Right atrium auricular region (tissue), 2 donors: ENCODE measurements around the gene ZNF550. TPM values are rescaled to one million over a fixed set of nuclear protein-coding genes. Genes with fewer than 3 reads are reported as not detected.

ENCODE experiments used
- DNase-seq: peaks from one replicate; pipeline ENCODE4 v3.0.0-alpha.2; 2019; ENCODE audit warnings: low spot score
- H3K27ac ChIP-seq, 2 donors: fragments of 200-600 bp; sonication (generic); 1 replicate in 1 of 2; 2 replicates in 1 of 2; pipeline ENCODE4 v1.5.1; 2016 to 2019
- H3K27me3 ChIP-seq, 2 donors: fragments of 200-600 bp; sonication (generic); one replicate each; pipeline versions ENCODE4 v1.5.1 to v1.6.0; 2017 to 2019
- H3K36me3 ChIP-seq: fragments of 200-600 bp; sonication (generic); one replicate; pipeline ENCODE4 v1.5.1; 2016
- H3K4me1 ChIP-seq, 2 donors: fragments of 200-600 bp; sonication (generic); one replicate each; pipeline versions ENCODE4 v1.5.1 to v1.6.0; 2017 to 2019
- H3K4me3 ChIP-seq, 2 donors: fragments of 200-600 bp; sonication (generic); 1 replicate in 1 of 2; 2 replicates in 1 of 2; pipeline ENCODE4 v1.5.1; 2017 to 2019; ENCODE audit warnings: mild to moderate bottlenecking in 1 of 2, moderate library complexity in 1 of 2
- H3K9me3 ChIP-seq, 2 donors: fragments of 200-600 bp; sonication (generic); one replicate each; pipeline ENCODE4 v1.5.1; 2019
- total RNA-seq, 2 donors: library from RNA; depleted of rRNA; stranded (reverse); fragments of >200 nt; gene quantifications; one replicate each; pipeline ENCODE4 v1.1.0, GENCODE V29; 2016
- TF ChIP-seq, protein P1 (sequence below), 2 donors: fragments of 200-600 bp; sonication (generic); IDR thresholded peaks; one replicate each; pipeline ENCODE4 v1.5.1; 2019; ENCODE audit warnings: antibody characterized with exemption in 2 of 2

Gene ZNF550
- total RNA-seq, result 1 to 10 TPM; 4.6 to 5.2 TPM

DNA sequence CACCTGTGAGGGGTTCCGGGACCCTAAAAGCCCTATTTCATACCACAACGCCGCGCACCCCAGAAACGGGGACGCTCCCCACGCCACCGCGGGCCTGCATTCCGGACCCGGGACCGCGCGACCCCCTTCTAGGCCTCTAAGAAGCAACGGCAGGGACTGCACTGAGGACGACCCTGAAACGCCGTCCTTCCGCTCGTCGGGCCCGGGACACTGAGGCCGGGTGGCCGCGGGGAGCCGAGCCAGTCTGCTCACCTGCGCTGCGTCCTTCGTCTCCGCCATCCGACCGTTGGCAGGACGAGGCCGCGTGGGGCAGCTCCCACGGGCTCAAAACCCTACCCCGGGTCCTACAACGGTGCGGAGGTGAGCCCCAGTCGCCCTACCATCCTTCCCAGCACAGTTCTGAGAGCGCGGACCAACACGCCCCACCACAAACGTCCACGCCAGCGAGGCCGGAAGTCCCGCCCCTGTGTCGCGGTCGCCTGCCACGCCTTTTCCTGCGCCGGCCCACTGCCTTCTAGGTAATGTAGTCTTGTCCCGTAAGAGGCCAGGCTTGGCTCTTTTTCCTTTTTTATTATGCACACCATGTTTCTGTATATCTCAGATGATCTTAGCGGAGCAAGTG lies at the start of gene ZNF550:
Gene ZNF550, minus strand, starts transcription at position 460 of the 622 bp plus-strand sequence. Its CDS starts 181 bp downstream, at position 279.
- Histone ChIP-seq H3K4me3 (peak within 1 kb of the TSS; percentile 85 to 98), H3K9me3 (peaks cover 0 to 14% of the 10 kb centered on the region in 2 donors), H3K27me3 (no peaks in the 10 kb centered on the region), H3K4me1 (peaks cover 0 to 23% of the 10 kb centered on the region in 2 donors), H3K27ac (peak within 1 kb of the TSS; percentile 82 to 85), H3K36me3 (peaks cover 20% of the 10 kb centered on the region)
- TF ChIP-seq, protein P1, sequence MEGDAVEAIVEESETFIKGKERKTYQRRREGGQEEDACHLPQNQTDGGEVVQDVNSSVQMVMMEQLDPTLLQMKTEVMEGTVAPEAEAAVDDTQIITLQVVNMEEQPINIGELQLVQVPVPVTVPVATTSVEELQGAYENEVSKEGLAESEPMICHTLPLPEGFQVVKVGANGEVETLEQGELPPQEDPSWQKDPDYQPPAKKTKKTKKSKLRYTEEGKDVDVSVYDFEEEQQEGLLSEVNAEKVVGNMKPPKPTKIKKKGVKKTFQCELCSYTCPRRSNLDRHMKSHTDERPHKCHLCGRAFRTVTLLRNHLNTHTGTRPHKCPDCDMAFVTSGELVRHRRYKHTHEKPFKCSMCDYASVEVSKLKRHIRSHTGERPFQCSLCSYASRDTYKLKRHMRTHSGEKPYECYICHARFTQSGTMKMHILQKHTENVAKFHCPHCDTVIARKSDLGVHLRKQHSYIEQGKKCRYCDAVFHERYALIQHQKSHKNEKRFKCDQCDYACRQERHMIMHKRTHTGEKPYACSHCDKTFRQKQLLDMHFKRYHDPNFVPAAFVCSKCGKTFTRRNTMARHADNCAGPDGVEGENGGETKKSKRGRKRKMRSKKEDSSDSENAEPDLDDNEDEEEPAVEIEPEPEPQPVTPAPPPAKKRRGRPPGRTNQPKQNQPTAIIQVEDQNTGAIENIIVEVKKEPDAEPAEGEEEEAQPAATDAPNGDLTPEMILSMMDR (IDR thresholded peaks at IDR 0.05), result no peak
- peak; percentile 93 for DNase-seq

GRCh38 chr19:57606931-57607330 lies 47.3 kb upstream of the ZNF550 start:
- Histone ChIP-seq H3K4me3 (no peak overlapping the region), H3K9me3 (peaks cover 0 to 40% of the 10 kb centered on the region in 2 donors), H3K27me3 (no peaks in the 10 kb centered on the region), H3K4me1 (no peaks in the 10 kb centered on the region), H3K36me3 (peaks cover 23% of the 10 kb centered on the region), H3K27ac (no peak overlapping the region)
- DNase-seq, result no peak
- TF ChIP-seq, protein P1 (IDR thresholded peaks at IDR 0.05), result no peak

- Histone ChIP-seq H3K27me3 (no peaks in the 10 kb centered on the region), H3K36me3 (peaks cover 7% of the 10 kb centered on the region), H3K9me3 (peaks cover 0 to 10% of the 10 kb centered on the region in 2 donors), H3K4me1 (peaks cover 0 to 8% of the 10 kb centered on the region in 2 donors), H3K4me3 (peak within 1 kb of the TSS; percentile 66 to 91), H3K27ac (peak within 1 kb of the TSS; percentile 54 to 60)
- peak; percentile 97 for DNase-seq
- TF ChIP-seq, protein P1 (IDR thresholded peaks at IDR 0.05), result no peak
These were observed 40.2 kb upstream of the ZNF550 start, which contains the start of gene ZNF530 for GRCh38 chr19:57599761-57600383. Gene ZNF530, plus strand, starts transcription at chr19:57599885. Its CDS starts 4,461 bp downstream, at chr19:57604346.

- TF ChIP-seq, protein P1 (IDR thresholded peaks at IDR 0.05), result no peak
- peaks cover 0 to 5% of the 10 kb centered on the region in 2 donors for H3K9me3 ChIP-seq
- H3K27ac ChIP-seq, result peak overlapping the region; percentile 54 to 60
These were observed 39.7 kb upstream of the ZNF550 start for GRCh38 chr19:57599377-57599760.

DNA sequence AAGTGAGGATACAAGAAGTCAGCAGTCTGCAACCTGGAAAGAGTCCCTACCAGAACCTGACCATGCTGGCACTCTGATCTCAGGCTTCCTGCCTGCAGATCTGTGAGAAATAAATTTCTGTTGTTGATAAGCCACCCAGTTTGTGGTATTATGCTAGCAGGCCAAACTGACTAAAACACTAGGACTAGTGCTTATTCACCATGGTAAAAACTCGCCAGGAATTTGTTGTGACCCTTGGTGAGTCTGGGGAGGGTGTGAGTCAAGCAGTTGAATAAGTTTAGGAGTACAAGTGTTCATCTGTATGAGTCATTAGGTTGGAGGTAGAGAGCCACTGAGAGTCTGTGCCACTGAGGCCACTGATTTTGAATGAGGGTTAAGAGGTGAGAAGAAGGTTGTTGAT lies 27.9 kb upstream of the ZNF550 start:
- Histone ChIP-seq H3K36me3 (peaks cover 33% of the 10 kb centered on the region), H3K27ac (no peak overlapping the region), H3K4me1 (peaks cover 0 to 15% of the 10 kb centered on the region in 2 donors), H3K9me3 (peaks cover 14 to 70% of the 10 kb centered on the region in 2 donors), H3K4me3 (no peak overlapping the region), H3K27me3 (no peaks in the 10 kb centered on the region)
- no peak for DNase-seq
- TF ChIP-seq, protein P1 (IDR thresholded peaks at IDR 0.05), result no peak

More at GRCh38 chr19:57599377-57599760, 39.7 kb upstream of the ZNF550 start:
- H3K27me3 ChIP-seq, result no peaks in the 10 kb centered on the region
- H3K4me1 ChIP-seq, result peaks cover 0 to 8% of the 10 kb centered on the region in 2 donors
- H3K4me3 ChIP-seq, result peak overlapping the region; percentile 66 to 91
- no peak for DNase-seq
- peaks cover 2% of the 10 kb centered on the region for H3K36me3 ChIP-seq
